ENCODE results near the gene PCDHB11.
"Not testable (repeated sequence)": the region's sequence is repeated elsewhere in the genome, so short reads cannot be mapped to it uniquely, and the experiment has no call there.

Gene PCDHB11

GRCh38 chr5:141246971-141247370 lies 47.5 kb downstream of the PCDHB11 start:
- not testable (repeated sequence) for DNase-seq

GRCh38 chr5:141247434-141247833 lies 48.0 kb downstream of the PCDHB11 start:
- DNase-seq = not testable (repeated sequence)

GRCh38 chr5:141250576-141250975 lies 51.1 kb downstream of the PCDHB11 start:
- DNase-seq = no peak

All from DMS153 (cell line).